Duodenal mucosa (tissue), 2 donors: Measurements from ENCODE around the gene HOXA11.

ENCODE experiments used
- H3K27ac ChIP-seq: one replicate; pipeline ENCODE4 v1.7.0; 2013; ENCODE audit warnings: low read depth, low read length
- H3K27me3 ChIP-seq, 2 donors: one replicate each; pipeline ENCODE4 v1.7.0; 2013; ENCODE audit warnings: low read length in 2 of 2, control low read depth in 1 of 2; ENCODE audit not compliant: insufficient read depth in 2 of 2, control insufficient read depth in 1 of 2
- H3K36me3 ChIP-seq, 2 donors: one replicate each; pipeline ENCODE4 v1.7.0; 2013; ENCODE audit warnings: low read length in 2 of 2, control low read depth in 1 of 2; ENCODE audit not compliant: insufficient read depth in 2 of 2, control insufficient read depth in 1 of 2
- H3K4me1 ChIP-seq, 2 donors: one replicate each; pipeline ENCODE4 v1.7.0; 2013; ENCODE audit warnings: low read length in 2 of 2, control low read depth in 1 of 2; ENCODE audit not compliant: insufficient read depth in 2 of 2, control insufficient read depth in 1 of 2
- H3K4me3 ChIP-seq, 2 donors: one replicate each; pipeline ENCODE4 v1.7.0; 2013; ENCODE audit warnings: low read length in 2 of 2, low read depth in 1 of 2
- H3K9ac ChIP-seq, 2 donors: one replicate each; pipeline ENCODE4 v1.7.0; 2013; ENCODE audit warnings: low read length in 2 of 2, low read depth in 1 of 2
- H3K9me3 ChIP-seq, 2 donors: one replicate each; pipeline ENCODE4 v1.7.0; 2013; ENCODE audit warnings: low read length in 2 of 2, control low read depth in 1 of 2; ENCODE audit not compliant: control insufficient read depth in 1 of 2

HOXA11 gene

GRCh38 chr7:27155816-27156507, 29.1 kb downstream of the HOXA11 start:
- Histone ChIP-seq H3K9ac (no peak overlapping the region), H3K4me1 (peaks cover 20 to 33% of the 10 kb centered on the region in 2 donors), H3K27me3 (peaks cover 94 to 96% of the 10 kb centered on the region in 2 donors), H3K4me3 (peak overlapping the region; percentile 22 to 28), H3K9me3 (no peaks in the 10 kb centered on the region), H3K27ac (peak overlapping the region; percentile 56), H3K36me3 (no peaks in the 10 kb centered on the region)

- Histone ChIP-seq H3K4me3 (peak overlapping the region in 1 of 2 donors; percentile 16), H3K36me3 (no peaks in the 10 kb centered on the region), H3K4me1 (peaks cover 25 to 35% of the 10 kb centered on the region in 2 donors), H3K9ac (no peak overlapping the region), H3K9me3 (no peaks in the 10 kb centered on the region), H3K27ac (no peak overlapping the region), H3K27me3 (peaks cover 94 to 98% of the 10 kb centered on the region in 2 donors)
These were observed 29.9 kb downstream of the HOXA11 start for GRCh38 chr7:27154901-27155815.

- Histone ChIP-seq H3K27me3 (peaks cover 90 to 97% of the 10 kb centered on the region in 2 donors), H3K9me3 (no peaks in the 10 kb centered on the region), H3K9ac (no peak overlapping the region), H3K27ac (no peak overlapping the region), H3K36me3 (no peaks in the 10 kb centered on the region), H3K4me1 (peaks cover 25 to 32% of the 10 kb centered on the region in 2 donors), H3K4me3 (no peak overlapping the region)
These were observed 30.7 kb downstream of the HOXA11 start for GRCh38 chr7:27154369-27154768.

GRCh38 chr7:27153526-27153925, 31.5 kb downstream of the HOXA11 start:
- Histone ChIP-seq H3K9ac (no peak overlapping the region), H3K36me3 (no peaks in the 10 kb centered on the region), H3K27ac (no peak overlapping the region), H3K4me3 (no peak overlapping the region), H3K27me3 (peaks cover 90 to 97% of the 10 kb centered on the region in 2 donors), H3K9me3 (no peaks in the 10 kb centered on the region), H3K4me1 (peaks cover 25 to 34% of the 10 kb centered on the region in 2 donors)

- H3K9ac ChIP-seq = no peak overlapping the region
- peak overlapping the region; percentile 10 for H3K27ac ChIP-seq
- H3K4me3 ChIP-seq = peak overlapping the region in 1 of 2 donors; percentile 47
- peaks cover 91 to 97% of the 10 kb centered on the region in 2 donors for H3K27me3 ChIP-seq
- no peaks in the 10 kb centered on the region for H3K36me3 ChIP-seq
- H3K4me1 ChIP-seq = peaks cover 29 to 40% of the 10 kb centered on the region in 2 donors
- H3K9me3 ChIP-seq = no peaks in the 10 kb centered on the region
These were observed 32.1 kb downstream of the HOXA11 start for GRCh38 chr7:27152816-27153442.

GRCh38 chr7:27151931-27152815, 32.9 kb downstream of the HOXA11 start, which contains the start of gene HOXA3:
Gene HOXA3 (minus strand): TSS chr7:27152583. CDS start chr7:27110640, 41,943 bp downstream.
- Histone ChIP-seq H3K27ac (peak within 1 kb of the TSS; percentile 67), H3K27me3 (peaks cover 91 to 95% of the 10 kb centered on the region in 2 donors), H3K36me3 (no peaks in the 10 kb centered on the region), H3K9ac (no peak within 1 kb of the TSS), H3K4me3 (peak within 1 kb of the TSS; percentile 47 to 60), H3K4me1 (peaks cover 29 to 45% of the 10 kb centered on the region in 2 donors), H3K9me3 (no peaks in the 10 kb centered on the region)

GRCh38 chr7:27151341-27151930, 33.6 kb downstream of the HOXA11 start:
- Histone ChIP-seq H3K27ac (peak overlapping the region; percentile 67), H3K27me3 (peaks cover 92 to 95% of the 10 kb centered on the region in 2 donors), H3K4me1 (peaks cover 29 to 45% of the 10 kb centered on the region in 2 donors), H3K4me3 (peak overlapping the region; percentile 56 to 60), H3K36me3 (no peaks in the 10 kb centered on the region), H3K9me3 (no peaks in the 10 kb centered on the region), H3K9ac (no peak overlapping the region)

GRCh38 chr7:27150568-27151340, 34.3 kb downstream of the HOXA11 start:
- Histone ChIP-seq H3K27ac (peak overlapping the region; percentile 64), H3K4me3 (peak overlapping the region; percentile 56 to 60), H3K27me3 (peaks cover 92 to 94% of the 10 kb centered on the region in 2 donors), H3K9me3 (no peaks in the 10 kb centered on the region), H3K9ac (no peak overlapping the region), H3K4me1 (peaks cover 29 to 40% of the 10 kb centered on the region in 2 donors), H3K36me3 (no peaks in the 10 kb centered on the region)
